ENCODE results near the gene LLGL1. TPM values are rescaled to one million over a fixed set of nuclear protein-coding genes. Genes with fewer than 3 reads are reported as not detected.

Gene LLGL1
- 10 to 100 TPM; 13.9 to 16.2 TPM for total RNA-seq
- long read RNA-seq, donor 1, partial matches to known transcripts: 0 of 1 reads
- long read RNA-seq, donor 1, other reads (novel, unspliced or antisense): 1 of 1 reads
- long read RNA-seq, donor 2: 0 reads

DNA sequence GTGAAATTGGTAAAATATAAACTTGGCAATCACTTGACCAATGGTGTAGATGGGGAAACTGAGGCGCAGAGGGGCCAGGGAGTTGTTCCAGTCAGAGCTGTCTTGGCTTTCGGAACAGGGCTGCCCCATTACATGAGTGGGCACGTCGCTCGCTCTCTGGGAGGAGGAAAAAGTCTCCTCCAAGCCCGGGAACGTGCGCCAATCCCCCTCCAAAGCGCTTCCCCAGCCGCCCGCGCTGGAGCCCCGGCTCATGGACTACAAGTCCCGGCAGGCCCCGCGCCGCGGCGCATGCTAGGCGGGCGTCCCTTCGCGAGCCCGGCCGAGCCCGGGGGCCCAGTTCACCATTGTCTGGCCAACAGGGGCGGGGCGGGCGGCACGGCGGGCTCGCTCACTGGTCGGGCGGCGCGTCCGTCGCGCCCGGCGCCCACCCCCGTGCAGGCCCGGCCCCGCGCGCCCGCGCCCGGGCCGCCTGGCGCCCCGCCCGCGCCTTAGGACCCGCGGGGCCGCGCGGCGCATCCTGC is at the start of gene LLGL1:
TSS of gene LLGL1 (plus strand) at position 515 of the 521 bp plus-strand sequence. CDS start 48 bp downstream, outside the sequence.
- intact Hi-C loops (cut with DNase I): no loop called here
- DNase-seq (ENCODE audit: low spot score): peak; percentile 99

DNA sequence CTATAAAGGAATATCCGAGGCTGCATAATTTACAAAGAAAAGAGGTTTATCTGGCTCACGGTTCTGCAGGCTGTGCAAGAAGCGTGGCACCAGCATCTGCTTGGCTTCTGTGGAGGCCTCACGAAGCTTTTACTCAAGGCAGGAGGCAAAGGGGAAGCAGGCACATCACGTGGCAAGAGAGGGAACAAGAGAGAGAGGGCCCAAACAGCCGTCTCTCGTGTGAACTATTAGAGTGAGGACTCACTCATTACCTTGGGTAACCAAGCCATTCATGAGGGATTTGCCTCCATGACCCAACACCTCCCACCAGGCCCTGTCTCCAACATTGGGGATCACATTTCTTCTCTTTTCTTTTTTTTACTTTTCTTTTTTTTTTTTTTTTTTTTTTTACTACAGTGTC is 49.3 kb upstream of the LLGL1 start:
- intact Hi-C loops (cut with DNase I): no loop called here
- DNase-seq (ENCODE audit: low spot score): no peak

DNA sequence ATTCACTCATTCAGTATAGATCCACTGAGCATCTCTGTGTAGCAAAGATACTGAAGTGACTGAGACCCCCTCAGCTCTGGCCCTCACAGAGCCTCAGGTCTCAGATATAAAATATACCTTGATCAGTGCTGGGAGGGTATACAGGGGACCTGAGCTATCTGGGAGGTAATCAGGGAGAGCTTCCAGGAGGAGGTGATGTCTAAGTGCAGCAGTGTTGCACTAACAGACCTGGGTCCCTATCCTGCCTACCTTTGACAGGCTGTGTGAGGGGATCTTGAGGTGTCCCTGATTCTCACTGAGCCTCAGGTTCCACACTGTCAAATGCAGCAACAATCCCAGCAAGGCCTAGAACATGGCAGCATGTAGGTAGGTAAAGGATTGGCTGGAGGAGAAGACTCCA is 48.3 kb upstream of the LLGL1 start:
- intact Hi-C loops (cut with DNase I): no loop called here
- DNase-seq (ENCODE audit: low spot score): no peak

DNA sequence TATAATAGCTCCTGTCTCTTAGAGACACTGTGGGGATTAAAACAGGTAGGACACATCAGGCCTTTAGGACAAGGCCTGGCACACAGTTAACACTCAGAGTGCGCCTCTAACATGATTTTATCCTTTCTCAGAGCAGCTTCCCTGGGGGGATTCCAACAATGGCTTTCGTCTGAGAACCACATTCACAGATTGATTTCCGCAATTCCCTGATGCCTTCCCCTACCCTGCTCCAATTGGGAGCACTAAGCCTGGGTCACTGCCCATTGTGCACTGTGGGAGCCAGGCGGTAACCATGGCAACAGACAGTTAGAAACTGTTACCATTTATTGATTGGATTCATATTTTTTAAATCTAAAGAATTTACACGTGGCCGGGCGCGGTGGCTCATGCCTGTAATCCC is 47.7 kb upstream of the LLGL1 start:
- DNase-seq (ENCODE audit: low spot score): no peak
- intact Hi-C loops (cut with DNase I): no loop called here

DNA sequence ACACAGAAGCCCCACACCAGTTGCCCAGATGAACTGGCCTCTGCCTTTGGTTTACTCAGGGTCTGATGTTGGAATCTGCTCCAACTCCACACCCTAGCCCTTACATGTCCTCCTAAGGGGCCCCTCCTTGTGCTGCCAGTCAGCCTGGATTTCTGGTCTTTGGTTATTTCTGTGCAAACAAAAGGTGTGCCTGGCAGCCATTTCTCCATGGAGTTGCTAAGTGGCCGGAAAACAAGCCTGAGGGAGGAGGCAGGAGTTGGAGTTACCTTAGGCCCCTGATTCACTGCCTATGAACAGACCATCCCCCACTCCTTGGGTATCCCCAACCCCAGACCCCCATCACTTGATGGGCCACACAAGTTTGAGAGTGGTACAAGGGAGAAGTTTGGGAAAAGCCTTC is 46.2 kb upstream of the LLGL1 start:
- DNase-seq (ENCODE audit: low spot score): no peak
- intact Hi-C loops (cut with DNase I): no loop called here

DNA sequence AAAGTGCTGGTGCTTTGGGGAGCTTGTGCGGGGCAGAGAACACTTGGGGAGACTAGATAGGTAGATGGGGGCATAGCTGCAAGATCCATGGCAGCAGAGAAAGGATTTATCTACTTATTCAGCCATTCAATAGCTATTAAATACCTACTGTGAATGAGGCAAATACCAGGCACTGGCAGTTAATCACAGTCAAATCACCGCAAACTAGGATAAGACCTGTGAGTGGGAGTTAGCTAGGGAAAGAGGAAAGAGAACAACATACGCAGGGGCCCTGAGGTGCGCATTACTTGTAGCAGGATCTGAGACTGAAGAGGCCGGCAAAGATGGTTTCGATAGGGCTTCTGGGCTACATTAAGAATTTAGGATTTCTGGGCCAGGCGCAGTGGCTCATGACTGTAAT is 45.6 kb upstream of the LLGL1 start:
- intact Hi-C loops (cut with DNase I): no loop called here

DNA sequence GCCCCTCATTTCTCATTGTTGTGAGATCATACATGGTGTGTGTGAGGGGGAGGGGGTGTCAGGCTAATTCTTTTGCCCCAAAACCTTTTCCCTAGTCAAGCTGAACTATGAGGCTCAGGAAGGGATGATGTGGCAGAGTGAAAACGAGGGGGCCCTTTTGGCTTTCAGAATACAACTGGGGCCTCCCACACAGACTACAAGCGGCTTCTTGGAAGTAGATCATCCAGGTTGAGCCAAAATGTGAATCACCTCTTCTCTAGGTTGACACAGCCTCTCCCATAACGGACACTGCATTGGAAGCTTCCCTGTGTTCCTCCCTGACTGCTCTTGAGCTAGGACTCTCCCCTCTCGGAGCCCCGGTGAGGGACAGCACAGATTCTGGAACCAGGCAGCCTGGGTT is 44.1 kb upstream of the LLGL1 start:
- intact Hi-C loops (cut with DNase I): no loop called here
- DNase-seq (ENCODE audit: low spot score): no peak

More for the DNA sequence above, 45.6 kb upstream of the LLGL1 start:
- no peak for DNase-seq (ENCODE audit: low spot score)

DNA sequence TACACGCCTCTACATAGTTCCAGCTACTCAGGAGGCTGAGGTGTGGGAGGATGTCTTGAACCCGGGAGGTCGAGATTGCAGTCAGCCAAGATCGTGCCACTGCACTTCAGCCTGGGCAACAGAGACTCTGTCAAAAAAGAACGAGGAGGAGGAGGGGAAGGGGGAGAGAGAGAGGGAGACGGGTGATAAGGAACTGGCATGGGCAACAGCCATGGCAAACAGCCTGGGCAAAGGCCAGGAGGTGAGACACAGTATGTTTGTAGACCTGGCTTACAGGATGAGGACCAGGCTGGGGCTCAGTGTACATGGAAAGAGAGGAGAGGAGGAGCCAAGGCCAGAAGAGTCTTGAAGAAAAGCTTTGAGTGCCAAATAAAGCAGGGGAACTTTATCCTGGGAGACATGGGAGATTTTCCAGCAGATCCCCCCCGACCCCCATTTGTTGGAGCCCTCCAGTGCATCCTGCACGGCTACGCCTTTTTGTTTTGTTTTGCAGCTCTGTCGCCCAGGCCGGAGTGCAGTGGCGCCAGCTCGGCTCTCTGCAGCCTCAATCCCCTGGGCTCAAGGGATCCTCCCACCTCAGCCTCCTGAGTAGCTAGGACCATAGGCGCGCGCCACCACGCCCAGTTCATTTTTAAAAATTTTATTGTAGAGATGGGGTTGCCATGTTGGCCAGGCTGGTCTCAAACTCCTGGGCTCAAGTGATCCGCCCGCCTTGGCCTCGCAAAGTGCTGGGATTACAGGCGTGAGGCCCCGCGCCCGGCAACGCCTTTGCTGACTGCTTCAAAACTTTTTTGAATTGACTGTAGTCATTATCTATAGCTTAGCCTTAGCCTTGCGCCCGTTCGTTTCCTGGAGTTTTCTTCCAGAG is 43.1 kb upstream of the LLGL1 start:
- intact Hi-C loops (cut with DNase I): no loop called here
- DNase-seq (ENCODE audit: low spot score): peak; percentile 84

DNA sequence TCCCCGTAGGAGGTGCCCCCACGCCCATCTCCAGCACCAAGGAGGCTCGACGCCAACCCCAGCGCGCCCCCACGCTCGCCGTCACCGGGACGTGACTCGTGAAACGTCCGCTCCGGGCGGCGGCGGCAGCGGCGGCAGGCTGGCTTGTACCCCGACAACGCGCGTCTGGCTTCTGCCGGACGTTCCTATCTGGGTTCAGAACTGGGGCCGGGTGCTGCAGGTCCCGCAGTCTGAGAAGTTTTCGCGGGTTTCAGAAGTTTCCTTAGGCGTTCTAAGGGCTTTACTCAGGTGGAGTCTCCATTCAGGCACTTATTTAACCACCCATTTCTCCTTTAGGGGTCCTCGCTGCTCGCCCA is 42.5 kb upstream of the LLGL1 start:
- DNase-seq (ENCODE audit: low spot score): peak; percentile 97
- intact Hi-C loops (cut with DNase I): no loop called here

DNA sequence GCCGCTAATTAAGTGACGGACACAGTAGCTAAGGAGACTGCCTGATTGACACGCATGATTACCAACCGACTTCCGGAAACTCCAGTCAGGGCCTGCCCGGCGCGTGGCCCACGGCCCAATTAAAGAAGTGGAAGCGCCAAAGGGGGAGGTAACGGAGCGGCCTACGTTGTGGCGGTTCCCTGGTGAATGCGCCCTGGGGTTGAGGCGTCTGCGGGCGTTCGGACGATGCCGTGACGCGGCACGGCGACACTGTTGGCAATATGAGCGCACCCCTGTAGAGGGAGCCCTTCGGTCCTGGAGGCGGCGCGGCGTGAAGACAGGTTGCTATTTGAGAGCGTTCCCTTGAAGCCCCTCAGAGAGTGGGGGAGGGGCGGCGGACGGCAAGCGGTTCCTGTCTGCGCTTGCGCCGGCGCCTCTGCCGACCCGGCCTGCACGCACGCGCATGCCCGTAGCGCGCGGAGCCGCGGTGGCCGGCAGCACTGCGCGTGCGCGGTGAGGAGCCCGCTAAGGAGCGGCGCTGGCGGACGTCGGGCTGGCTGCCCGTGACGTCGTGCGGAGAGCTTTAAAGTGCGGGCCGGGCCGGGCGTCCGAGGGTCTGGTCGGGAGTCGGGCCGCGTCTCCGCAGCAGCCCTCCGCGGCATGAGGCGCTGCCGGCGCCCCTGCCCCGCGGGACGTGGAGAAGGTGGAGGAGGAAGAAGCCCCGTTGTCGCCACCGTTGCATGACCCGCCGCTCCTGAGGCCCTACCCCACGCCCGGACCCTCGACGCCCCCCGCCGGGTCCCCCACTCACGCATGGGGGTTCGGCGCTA is 41.9 kb upstream of the LLGL1 start, which contains the start of gene ALKBH5:
TSS of gene ALKBH5 (plus strand) at position 495 of the 809 bp plus-strand sequence. CDS start 416 bp downstream, outside the sequence.
- DNase-seq (ENCODE audit: low spot score): peak; percentile 98
- intact Hi-C loops (cut with DNase I): no loop called here

DNA sequence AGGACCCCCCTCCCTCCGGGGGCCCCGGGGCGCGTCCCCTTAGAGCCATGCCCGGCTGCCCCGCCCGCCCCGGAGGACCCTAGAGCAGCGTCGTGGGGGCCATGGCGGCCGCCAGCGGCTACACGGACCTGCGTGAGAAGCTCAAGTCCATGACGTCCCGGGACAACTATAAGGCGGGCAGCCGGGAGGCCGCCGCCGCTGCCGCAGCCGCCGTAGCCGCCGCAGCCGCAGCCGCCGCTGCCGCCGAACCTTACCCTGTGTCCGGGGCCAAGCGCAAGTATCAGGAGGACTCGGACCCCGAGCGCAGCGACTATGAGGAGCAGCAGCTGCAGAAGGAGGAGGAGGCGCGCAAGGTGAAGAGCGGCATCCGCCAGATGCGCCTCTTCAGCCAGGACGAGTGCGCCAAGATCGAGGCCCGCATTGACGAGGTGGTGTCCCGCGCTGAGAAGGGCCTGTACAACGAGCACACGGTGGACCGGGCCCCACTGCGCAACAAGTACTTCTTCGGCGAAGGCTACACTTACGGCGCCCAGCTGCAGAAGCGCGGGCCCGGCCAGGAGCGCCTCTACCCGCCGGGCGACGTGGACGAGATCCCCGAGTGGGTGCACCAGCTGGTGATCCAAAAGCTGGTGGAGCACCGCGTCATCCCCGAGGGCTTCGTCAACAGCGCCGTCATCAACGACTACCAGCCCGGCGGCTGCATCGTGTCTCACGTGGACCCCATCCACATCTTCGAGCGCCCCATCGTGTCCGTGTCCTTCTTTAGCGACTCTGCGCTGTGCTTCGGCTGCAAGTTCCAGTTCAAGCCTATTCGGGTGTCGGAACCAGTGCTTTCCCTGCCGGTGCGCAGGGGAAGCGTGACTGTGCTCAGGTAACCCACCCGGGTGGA is 41.0 kb upstream of the LLGL1 start:
- intact Hi-C loops (cut with DNase I): no loop called here

DNA sequence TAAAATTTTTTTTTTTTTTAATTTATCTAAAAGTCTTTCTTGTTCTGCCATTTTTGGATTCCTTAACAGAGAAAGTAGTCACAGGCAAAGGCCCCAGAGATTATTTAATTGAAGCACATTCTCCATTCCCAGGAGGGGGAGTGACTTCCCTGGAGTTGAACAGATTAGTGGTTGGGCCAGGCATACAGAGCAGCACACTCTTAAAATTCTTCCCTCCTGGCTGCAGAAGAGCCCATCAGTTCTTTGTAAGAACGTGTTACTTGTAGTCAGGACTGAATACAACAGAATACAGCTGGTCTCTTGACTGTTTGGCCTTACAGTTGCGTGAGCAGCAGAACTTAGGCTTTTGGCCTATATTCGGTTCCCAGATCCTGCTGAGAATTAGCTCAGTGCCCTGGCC is 40.0 kb upstream of the LLGL1 start:
- intact Hi-C loops (cut with DNase I): no loop called here
- no peak for DNase-seq (ENCODE audit: low spot score)

More for the DNA sequence above, 41.0 kb upstream of the LLGL1 start:
- DNase-seq (ENCODE audit: low spot score): peak; percentile 91

DNA sequence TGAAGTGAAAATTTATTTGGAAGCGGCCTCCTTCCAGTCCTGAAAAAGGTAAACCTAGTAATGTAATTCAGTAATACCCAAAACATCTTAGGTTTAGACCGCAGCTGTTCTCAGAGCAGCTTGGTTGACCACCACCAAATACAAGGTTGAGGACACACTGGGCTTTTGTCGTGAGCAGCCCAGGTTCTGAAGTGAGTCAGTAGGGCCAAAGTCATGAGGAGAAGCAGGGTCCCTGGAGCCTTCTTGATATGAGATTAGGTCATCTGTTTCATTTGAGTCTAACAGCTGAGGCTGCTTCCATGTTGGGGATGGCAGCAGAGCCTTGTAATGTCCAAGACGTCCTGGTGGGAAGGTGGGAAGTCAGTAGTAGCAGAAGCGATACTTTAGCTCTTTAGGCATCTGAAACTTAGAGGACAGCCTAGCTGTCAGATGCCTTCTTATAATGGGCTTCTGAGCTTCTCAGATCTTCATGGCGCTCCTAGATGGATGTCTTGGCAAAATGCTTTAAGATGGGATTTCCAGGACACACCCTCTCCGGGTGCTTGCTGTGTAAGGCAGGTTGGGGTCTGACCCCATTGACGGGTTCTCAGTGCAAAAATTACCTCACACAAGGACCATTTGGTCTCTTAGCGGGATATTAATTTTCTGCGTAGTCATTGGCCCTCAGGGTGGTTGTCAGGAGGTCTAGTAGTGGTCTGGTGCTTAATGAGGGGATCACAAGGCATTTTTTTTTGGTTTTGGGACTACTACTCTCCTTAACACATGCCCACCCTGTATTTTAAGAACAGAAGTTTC is 39.4 kb upstream of the LLGL1 start:
- no peak for DNase-seq (ENCODE audit: low spot score)
- intact Hi-C loops (cut with DNase I): no loop called here

DNA sequence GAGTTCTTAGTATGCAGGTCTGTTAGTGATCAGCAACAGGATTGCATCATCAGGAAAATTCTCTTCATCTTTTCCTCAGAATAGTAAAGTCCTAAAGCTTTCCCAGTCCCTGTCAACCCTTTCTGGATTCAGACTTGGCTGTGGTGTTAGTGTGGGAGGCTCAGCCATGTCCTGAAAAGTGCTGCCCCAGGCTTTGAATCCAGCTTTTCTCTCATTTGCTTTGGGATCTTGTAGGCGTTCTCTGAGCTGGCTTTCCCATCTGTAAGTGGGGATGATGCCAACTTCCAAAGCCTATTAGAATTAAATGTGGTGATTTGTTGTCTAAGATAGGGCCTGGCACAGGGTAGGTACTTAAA is 38.8 kb upstream of the LLGL1 start:
- intact Hi-C loops (cut with DNase I): no loop called here
- DNase-seq (ENCODE audit: low spot score): no peak

DNA sequence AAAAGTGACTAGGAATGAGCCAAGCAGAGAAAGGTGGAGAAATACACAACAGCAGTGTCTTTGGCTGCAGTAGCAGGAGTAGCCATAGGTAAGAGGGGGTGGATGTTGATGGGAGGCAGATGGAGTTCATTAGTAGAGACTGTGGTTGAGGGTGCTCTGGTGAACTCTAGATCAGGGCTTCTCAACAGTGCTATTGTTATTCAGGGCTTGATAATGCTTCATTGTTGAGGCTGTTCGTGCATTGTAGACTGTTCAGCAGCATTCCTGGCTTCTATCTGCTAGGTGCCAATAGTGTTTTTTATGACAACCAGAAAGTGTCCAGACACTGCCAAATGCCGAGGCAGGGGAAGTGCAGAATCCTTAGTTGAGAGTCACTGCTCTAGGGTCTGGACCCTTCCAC is 38.2 kb upstream of the LLGL1 start:
- intact Hi-C loops (cut with DNase I): no loop called here
- DNase-seq (ENCODE audit: low spot score): no peak

DNA sequence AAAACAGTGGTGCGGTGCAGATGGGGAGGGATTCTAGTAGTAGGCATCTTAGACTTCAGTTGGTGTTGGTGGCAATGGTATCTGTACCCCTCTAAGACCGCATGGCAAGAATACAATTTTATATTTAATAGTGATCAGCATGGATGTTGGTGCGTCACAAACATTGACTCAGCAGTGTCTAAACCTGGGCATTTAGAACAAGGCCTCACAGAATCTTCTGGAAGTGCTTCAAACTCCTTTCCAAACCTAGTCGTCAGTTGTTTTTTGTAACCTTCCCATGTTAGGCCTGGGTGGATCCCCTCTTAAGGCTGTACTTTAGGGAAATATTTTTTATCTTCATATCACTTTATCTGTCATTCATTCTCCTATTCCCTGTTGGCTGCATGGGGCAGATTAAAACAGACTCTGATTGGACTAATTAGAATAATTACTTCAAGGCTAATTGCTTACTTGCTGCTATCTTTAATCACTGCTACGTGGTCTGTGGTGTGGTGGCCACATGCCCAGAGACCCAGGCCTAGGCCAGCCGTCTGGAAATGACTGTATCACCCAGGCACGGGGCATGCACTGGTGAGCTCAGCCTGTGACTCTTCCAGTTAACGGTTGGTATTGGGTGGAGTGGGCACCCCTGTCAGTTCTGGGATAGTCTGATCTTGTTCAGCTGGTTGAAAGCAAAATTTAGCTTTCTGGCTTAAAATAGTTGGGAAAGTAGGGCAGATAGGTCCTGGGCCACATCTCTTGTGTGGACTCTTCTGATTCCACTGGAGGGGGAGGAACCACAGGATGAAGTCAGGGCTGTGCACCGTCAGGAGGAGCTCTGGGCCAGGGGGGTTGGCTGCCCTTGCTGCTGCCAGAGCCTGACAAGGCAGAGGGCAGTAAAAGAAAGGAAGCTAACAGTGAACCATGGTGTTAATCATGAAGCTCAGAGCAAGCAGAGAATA is 37.3 kb upstream of the LLGL1 start:
- intact Hi-C loops (cut with DNase I): no loop called here
- no peak for DNase-seq (ENCODE audit: low spot score)

DNA sequence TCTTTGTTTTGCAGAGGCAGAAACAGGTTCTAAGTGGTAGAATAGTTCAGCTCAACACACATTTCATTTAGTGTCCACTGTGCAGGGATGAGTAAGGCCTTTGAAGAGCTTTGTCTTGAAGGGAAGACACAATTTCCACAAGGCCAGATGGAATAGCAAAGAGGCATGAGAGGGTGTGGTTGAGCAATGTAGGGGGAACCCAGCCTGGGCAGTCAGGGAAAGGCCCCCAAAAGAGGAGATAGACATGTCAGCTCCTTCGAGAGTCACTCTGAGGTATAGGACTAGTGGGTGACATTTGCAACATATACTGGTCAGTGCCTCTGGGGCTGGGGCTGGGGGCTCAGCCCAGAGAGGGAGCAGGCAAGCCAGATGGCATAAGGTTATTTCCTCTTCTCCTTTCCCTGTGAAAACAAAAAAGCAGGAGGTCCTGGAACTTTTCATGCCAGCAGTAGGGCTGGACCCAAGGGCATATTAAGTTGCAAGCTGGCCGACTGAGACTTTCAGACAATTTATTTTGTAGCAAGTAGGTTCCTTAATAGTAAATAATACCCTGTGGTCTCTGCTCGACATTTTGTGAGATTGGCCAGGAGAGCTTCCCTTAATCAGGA is 34.7 kb upstream of the LLGL1 start:
- intact Hi-C loops (cut with DNase I): no loop called here
- DNase-seq (ENCODE audit: low spot score): no peak
